C4-2B (cell line): ENCODE results near the gene DIS3L2.

Experiments
- ZFX ChIP-seq: fragments of 450-650 bp; IDR thresholded peaks from 2 replicates; pipeline ENCODE4 v1.6.1; 2017
- TF ChIP-seq, protein P1 (sequence below): fragments of 450-650 bp; conservative IDR thresholded peaks from 2 replicates; pipeline ENCODE4 v1.5.1; 2017; ENCODE audit warnings: mild to moderate bottlenecking

DNA sequence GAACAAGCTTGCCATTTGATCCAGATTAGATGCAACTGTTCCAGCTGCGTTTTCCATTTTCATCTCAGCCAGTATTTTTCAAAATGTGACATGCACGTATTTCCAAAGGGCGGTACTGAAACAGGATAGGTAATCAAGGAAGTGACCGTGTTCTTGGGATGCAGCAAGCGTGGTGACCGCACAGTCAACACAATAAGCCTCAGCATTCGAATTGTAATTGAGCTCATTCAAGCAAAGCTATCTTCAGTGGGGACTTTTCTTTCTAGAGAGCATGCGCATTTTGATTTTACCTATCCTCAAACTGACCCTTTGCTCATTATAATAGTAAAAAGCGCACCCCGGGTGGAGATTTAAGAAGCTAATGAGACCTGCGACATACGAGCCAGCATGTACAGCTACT is 413.7 kb downstream of the DIS3L2 start:
- TF ChIP-seq, protein P1, sequence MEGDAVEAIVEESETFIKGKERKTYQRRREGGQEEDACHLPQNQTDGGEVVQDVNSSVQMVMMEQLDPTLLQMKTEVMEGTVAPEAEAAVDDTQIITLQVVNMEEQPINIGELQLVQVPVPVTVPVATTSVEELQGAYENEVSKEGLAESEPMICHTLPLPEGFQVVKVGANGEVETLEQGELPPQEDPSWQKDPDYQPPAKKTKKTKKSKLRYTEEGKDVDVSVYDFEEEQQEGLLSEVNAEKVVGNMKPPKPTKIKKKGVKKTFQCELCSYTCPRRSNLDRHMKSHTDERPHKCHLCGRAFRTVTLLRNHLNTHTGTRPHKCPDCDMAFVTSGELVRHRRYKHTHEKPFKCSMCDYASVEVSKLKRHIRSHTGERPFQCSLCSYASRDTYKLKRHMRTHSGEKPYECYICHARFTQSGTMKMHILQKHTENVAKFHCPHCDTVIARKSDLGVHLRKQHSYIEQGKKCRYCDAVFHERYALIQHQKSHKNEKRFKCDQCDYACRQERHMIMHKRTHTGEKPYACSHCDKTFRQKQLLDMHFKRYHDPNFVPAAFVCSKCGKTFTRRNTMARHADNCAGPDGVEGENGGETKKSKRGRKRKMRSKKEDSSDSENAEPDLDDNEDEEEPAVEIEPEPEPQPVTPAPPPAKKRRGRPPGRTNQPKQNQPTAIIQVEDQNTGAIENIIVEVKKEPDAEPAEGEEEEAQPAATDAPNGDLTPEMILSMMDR, result no peak
- no peak for TF ChIP-seq ZFX
